Left renal cortex interstitium (tissue), 4 donors: Measurements from ENCODE around the gene SCRN3. TPM values are rescaled to one million over a fixed set of nuclear protein-coding genes. Genes with fewer than 3 reads are reported as not detected.
"Not testable (repeated sequence)": the region's sequence is repeated elsewhere in the genome, so short reads cannot be mapped to it uniquely, and the experiment has no call there.

Experiments used
- DNase-seq, 4 donors: peaks; one replicate each; pipeline ENCODE4 v3.0.0-alpha.2; 2013; ENCODE audit warnings: low read depth in 4 of 4, low spot score in 2 of 4, missing footprints in 1 of 4
- polyA plus RNA-seq, 4 donors: library from polyadenylated mRNA; unstranded; fragments of 120-200 nt; gene quantifications; one replicate each; pipeline ENCODE4 v1.2.1, GENCODE V29; 2013; ENCODE audit not compliant: insufficient read length in 4 of 4

The SCRN3 gene, protein sequence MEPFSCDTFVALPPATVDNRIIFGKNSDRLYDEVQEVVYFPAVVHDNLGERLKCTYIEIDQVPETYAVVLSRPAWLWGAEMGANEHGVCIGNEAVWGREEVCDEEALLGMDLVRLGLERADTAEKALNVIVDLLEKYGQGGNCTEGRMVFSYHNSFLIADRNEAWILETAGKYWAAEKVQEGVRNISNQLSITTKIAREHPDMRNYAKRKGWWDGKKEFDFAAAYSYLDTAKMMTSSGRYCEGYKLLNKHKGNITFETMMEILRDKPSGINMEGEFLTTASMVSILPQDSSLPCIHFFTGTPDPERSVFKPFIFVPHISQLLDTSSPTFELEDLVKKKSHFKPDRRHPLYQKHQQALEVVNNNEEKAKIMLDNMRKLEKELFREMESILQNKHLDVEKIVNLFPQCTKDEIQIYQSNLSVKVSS
- 10 to 100 TPM; 29.2 to 31.7 (median 30.1) TPM for polyA plus RNA-seq

DNA sequence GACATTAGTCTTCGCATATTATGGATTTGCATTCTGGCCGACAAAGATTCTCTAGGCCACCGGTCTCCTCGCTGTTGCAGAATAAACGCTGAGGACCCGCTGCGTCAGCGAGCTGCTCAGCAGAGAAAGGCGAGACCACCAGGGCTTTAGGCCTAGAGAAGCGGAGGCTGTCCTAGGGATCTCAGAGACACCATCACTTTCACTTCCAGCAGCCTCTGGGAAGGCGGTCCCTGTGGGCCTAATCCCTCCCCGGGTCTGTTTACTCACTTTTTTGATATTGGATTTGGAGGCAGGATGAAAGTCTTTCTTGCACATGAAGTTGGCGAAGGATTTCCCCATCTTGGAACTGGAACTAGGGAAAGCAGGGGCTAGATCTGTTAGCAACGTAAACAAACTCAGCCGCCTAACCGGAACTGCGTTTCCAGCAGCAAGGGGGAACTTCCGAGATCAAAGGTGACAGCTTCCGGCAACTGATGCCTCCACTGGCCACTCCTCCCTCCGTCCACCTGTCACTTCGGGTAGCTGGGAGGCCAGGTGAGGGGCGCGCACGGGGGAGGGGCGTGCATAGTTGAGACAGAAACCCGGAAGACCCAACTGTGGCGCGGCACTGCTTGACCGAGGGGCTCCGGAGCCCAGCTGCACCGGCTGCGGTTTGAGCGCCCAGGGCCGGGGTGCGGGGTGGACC, at the start of gene SCRN3:
Gene SCRN3, plus strand, starts transcription at position 447 of the 685 bp plus-strand sequence. CDS start 2,554 bp downstream, outside the sequence.
- DNase-seq: peak; percentile 75 to 89 (median 85)

DNA sequence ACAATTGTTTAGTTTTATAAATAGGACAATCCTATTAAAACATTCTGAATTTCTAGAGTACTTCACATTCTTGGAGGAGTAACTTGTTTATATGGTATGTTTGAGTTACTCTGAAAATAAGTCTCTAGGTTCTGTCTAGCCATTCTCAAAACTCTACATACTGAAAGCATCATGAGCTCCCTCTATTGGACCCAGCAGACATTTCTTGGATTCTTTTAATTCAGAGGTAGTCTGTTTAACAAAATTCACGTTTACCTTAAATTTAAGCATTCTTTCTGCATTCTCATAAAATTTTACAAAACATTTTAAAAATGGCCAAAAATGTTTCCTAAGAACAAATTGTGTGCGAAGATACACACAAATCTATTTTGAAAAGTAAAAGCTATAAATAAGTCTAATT, 45.5 kb upstream of the SCRN3 start:
- peak in 1 of 4 donors; percentile 0 for DNase-seq

DNA sequence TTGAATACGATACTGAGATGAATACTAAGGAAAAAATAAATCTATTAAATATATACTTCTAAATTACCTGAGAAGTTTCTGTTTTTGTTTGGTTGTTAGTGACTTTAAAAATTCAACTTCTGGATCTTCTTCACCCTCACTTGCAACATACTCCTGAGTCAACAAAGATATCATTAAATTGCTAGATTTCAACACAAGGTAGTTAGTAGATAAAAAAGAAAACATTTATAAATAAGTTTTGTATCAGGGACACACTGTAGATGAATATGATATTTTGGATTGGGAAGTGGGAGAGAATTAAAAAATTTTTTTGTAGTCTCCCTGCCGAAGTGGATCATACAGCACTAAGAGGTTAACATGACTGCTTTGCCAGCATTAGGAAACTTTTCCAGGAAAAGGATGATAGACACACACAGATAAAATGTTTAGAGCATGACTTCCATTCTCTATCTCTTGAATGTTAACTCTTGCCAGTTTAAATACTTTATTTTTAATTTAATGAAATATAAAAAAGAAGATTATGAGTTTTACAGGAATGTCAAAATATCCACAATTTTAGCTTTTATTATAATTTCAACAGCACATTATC, 44.8 kb upstream of the SCRN3 start:
- no peak for DNase-seq

DNA sequence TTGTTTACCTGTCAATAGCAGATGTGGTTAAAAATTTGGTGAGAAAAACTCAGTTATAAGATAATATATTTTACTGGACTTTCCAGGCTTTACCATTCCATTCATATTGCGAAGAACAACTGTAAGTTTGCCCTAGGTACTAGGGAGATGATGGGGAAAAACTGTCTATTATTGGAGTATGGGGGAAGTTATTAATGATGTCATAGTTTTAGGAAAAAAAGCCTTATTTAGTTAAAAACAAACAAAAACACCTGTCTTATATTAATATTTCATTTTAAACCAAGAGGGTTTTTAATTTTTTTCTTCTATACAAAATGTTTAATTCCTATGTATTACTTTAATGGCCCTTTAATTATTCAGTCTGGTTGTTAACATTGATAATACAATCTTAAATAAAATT, 42.5 kb upstream of the SCRN3 start:
- DNase-seq: no peak

DNA sequence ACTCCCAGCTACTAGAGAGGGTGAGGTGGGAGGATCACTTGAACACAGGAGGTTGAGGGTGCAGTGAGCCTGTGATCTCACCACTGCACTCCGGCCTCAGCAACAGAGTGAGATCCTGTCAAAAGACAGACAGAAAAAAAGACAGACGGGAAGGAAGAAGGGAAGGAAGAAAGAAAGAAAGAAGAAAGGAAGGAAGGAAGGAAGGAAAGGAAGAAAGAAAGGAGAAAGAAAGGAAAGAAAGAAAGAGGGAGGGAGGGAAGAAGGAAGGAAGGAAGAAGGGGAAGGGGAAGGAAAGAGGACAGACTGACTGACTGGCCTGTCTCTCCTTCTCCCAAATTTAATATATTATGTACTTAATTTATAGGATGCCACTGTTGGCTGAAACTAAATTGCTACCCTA, 39.2 kb upstream of the SCRN3 start:
- DNase-seq: no peak

DNA sequence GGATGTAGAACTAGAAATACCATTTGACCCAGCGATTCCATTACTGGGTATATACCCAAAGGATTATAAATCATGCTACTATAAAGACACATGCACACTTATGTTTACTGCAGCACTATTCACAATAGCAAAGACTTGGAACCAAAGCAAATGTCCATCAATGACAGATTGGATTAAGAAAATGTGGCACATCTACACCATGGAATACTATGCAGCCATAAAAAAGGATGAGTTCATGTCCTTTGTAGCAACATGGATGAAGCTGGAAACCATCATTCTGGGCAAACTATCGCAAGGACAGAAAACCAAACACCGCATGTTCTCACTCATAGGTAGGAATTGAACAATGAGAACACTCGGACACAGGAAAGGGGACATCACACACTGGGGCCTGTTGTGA, 35.9 kb upstream of the SCRN3 start:
- not testable (repeated sequence) for DNase-seq

DNA sequence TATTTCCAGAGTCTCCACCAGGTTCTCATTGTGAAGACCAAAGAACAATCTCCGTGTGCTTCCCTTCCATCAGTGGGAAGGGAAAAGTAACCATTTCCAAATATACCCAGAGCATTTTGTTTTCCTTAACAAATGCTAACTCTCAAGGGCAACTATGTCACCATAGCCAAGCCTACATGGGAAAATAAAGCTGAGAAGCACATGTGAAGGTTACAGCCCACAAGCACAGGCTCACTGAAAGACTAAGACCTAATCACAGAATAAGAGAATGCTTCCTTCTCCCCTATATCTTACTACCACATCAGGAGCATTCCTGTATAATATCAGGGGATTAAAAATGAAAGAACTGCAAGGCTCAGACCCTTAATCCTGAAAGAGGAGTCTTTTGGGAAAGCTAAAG, 32.6 kb upstream of the SCRN3 start:
- DNase-seq: no peak

DNA sequence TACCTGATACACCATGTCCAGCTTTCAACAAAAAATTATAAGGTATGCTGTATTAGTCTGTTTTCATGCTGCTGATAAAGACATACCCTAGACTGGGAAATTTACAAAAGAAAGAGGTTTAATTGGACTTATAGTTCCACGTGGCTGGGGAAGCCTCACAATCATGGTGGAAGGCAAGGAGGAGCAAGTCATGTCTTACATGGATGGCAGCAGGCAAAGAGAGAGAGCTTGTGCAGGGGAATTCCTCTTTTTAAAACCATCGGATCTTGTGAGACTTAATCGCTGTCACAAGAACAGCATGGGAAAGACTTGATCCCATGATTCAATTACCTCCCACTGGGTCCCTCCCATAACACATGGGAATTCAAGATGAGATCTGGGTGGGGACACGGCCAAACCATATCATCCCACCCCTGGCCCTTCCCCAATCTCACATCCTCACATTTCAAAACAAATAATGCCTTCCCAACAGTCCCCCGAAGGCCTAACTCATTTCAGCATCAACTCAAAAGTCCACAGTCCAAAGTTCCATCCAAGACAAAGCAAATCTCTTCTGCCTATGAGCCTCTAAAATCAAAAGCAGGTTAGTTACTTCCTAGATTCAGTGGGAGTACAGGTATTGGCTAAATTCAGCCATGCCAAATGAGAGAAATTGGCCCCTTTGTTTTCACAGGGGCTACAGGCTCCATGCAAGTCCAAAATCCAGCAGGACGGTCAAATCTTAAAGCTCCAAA, 31.9 kb upstream of the SCRN3 start:
- DNase-seq: not testable (repeated sequence)

DNA sequence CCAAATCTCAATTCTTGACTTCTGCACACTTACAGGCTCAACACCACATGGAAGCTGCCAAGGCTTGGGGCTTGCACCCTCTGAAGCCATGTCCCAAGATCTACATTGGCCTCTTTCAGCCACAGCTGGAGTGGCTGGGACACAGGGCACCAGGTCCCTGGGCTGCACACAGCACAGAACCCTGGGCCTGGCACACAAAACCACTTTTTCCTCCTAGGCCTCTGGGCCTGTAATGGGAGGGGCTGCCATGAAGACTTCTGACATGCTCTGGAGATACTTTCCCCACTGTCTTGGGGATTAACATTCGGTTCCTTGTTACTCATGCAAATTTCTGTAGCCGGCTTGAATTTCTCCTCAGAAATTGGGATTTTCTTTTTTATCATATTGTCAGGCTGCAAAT, 30.9 kb upstream of the SCRN3 start:
- DNase-seq: no peak

DNA sequence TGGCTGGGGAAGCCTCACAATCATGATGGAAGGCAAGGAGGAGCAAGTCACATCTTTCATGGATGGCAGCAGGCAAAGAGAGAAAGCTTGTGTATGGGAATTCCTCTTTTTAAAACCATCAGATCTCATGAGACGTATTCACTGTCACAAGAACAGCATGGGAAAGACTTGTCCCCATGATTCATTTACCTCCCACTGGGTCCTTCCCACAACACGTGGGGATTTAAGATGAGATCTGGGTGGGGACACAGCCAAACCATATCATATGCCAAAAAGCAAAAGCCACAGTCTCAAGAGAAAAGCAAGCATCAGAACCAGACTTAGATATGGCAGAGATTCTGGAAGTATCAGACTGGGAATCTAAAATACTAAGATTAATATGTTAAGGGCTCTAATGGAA, 30.0 kb upstream of the SCRN3 start:
- DNase-seq: no peak

DNA sequence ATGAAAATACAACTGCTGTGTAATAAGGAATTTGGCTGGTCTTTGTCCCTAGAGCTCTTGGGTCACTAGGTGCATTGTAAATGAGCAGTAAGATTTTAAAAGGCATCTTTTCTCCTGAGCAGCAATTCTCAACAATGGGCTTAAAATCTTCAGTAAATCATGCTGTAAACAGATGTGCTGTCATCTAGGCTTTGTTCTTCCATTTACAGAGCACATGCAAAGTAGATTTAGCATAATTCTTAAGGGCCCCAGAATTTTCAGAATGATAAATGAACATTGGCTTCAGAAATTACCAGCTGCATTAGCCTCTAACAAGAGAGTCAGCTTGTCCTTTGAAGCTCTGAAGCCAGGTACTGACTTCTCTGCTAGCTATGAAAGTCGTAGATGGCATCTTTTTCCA, 26.8 kb upstream of the SCRN3 start:
- no peak for DNase-seq

DNA sequence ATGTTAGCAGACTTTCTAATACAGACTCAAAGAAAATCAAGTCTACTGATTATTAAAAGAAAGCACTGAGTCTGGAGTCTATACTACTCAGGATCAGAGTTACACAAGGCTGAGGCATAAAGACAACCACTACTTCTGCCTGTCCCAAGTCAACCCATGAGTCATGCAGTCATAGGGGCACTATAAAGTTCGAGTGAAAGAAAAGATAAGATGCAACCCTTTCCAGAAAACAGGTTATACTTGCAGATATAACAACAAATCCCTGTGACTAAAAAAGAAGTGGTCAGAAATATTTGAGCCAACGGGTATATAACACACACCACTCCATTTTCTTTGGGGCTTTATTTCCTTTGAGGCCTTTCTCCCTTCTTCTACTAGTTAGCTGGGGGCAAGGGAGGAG, 18.6 kb upstream of the SCRN3 start:
- DNase-seq: no peak

DNA sequence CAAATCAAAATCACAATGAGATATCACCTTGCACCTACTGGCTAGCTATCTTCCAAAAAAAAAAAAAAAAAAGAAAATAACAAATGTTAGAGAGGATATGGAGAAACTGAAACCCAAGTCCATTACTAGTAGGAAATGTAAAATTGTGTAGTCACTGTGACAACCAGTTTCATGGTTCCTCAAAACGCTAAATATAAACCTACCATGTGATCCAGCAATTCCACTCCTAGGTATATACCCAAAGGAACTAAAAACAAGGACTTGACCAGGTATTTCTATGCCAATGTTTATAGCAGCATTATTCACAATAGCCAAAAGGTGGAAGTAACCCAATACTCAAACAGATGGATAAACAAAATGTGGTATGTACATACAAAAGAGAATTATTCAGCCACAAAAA, 11.7 kb upstream of the SCRN3 start:
- no peak for DNase-seq

DNA sequence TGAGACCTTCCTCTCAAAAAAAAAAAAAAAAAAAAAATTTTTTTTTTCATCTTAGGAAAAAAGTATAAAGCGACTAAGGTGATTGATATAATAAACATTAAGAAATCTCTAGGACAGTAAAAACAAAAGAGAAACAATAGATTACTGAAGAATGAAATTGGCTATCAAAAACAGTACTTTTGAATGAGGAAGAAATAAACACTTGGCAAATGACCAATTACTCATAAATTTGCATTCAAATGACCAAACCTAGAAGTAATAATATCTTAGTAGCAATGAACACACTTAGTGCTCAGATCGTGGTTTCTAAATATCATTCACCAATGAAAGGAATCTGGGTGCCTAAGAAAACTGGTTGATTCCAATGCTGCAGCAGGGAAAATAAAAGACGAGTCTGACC, 10.3 kb upstream of the SCRN3 start:
- DNase-seq: no peak

DNA sequence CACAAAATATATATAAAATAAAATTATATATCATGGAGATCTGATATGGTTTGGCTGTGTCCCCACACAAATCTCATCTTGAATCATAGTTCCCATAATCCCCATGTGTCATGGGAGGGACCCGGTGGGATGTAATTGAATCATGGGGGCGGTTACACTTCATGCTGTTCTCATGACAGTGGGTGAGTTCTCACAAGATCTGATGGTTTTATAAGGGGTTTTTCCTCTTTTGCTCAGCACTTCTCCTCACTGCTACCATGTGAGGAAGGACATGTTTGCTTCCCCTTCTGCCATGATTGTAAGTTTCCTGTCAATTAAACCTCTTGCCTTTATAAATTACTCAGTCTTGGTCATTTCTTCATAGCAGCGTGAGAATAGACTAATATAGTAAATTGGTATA, 6.8 kb upstream of the SCRN3 start:
- DNase-seq: not testable (repeated sequence)

DNA sequence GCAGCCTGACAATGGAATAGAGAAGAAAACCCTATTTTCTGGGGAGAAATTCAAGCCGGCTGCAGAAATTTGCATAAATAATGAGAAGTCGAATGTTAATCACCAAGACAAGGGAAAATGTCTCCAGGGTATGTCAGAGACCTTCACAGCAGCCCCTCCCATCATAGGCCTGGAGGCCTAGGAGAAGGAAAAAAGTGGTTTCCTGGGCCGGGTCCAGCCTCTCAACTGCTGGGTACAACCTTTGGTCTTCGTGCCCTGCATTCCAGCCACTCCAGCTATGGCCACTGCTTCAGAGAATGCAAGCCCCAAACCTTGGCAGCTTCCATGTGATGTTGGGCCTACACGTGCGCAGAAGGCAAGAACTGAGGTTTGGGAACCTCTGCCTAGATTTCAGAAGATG, 6.0 kb upstream of the SCRN3 start:
- DNase-seq: no peak

DNA sequence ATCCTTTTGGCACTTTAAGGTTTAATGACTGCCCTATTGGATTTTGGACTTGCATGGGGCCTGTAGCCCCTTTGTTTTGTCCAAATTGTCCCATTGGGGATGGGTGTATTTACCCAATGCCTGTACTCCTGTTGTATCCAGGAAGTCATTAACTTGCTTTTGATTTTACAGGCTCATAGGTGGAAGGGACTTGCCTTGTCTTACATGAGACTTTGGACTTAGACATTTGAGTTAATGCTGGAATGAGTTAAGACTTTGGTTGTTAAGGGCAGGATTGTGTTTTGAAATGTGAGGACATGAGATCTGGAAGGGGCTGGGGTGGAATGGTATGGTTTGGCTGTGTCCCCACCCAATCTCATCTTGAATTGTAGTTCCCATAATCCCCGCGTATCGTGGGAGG, 5.2 kb upstream of the SCRN3 start:
- not testable (repeated sequence) for DNase-seq

DNA sequence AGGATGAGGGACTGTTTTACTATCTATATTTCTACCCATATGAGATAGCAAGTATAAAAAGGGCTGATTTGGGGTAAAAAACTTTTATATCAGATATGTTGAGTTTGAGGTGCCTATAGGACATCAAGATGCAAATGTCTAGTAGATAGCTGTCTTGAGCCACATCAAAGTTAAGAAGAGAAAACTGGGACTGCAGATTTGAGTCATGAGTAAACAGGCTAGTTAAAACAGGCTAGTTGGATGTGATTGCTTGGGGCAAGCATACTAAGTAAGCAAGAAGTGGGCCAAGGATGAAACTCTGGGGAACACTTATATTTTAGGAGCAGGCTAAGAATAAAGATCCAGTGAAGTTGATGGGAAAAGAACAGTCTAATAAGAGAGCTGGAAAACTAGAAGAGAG, 2.8 kb upstream of the SCRN3 start:
- DNase-seq: no peak

DNA sequence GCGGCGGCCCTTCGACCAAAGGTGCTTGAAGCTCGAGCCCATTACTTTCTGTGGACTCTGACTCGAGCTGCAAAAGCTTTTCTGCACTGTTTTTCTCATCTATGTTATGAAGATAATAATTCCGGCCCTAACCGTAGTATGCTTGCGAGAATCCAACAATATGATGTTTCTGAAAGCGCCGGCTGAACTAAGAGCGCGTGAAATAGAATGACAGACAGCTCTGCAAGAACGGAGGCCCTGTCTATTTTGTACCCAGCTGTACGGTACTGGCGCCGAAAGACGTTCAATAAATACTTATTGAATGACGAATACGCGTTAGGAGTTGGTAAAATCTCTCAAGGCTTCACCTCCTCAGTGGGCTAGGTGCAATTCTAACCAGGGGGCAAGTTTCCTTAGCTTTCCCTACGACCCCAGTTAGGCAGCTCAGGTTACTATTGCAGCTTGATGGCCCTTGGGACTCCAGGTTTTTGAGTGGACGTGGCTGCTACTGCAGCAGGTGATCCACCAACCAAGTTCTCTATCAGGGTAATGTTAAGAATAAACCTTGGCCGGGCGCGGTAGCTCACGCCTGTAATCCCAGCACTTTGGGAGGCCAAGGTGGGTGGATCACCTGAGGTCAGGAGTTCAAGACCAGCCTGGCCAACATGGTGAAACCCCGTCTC, 570 bp downstream of the SCRN3 start:
- DNase-seq: peak; percentile 10 to 25 (median 18)

DNA sequence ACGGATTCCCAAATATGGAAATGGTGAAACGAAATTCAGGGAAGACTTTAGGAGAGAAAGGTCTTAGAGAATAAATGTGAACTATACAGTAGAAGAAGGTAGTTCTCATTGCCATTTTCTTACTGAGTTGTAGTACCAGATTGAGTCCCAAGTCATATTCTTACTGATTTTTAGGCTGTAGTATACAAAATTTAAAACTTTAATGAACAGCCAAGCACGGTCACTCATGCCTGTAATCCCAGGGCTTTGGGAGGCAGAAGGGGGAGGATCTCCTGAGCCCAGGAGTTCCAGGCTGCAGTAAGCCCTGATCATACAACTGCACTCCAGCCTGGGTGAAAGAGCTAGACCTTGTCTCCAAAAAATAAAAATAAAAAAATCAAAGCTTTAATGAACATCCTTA, 2.2 kb downstream of the SCRN3 start:
- no peak for DNase-seq
